Retinal pigment epithelial cell (primary cell): ENCODE results near the gene CCR1.
"Not testable (repeated sequence)": the region's sequence is repeated elsewhere in the genome, so short reads cannot be mapped to it uniquely, and the experiment has no call there.

ENCODE experiments used
- DNase-seq: peaks from one replicate; pipeline ENCODE4 v3.0.0-alpha.2; 2010; ENCODE audit warnings: low read depth
- H3K4me3 ChIP-seq: 2 replicates; pipeline ENCODE4 v1.5.1; 2011; ENCODE audit warnings: mild to moderate bottlenecking, low read length, control low read depth, moderate library complexity
- TF ChIP-seq, protein P1 (sequence below): conservative IDR thresholded peaks from 2 replicates; pipeline ENCODE4 v1.5.1; 2011; ENCODE audit warnings: low read depth, low read length, control low read depth, inconsistent platforms

CCR1 gene

DNA sequence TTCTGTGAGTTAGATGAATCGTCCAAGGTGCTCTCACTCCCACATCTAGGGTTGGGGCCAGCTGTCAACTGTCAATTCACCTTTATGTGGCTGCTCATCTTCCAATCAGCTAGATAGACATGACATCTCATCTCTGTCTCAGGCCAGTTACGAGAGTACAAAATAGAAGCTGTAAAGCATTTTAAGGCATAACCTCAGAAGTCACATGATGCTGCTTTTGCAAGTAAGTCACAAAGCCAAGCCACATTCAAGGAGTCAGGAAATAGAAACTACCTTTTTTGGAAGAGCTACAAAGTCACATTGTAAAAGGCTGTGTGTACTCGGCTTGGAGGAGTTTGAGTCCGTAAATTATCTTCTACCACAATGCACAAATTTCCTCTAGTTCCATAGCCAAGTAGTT, 5.1 kb upstream of the CCR1 start:
- TF ChIP-seq, protein P1, sequence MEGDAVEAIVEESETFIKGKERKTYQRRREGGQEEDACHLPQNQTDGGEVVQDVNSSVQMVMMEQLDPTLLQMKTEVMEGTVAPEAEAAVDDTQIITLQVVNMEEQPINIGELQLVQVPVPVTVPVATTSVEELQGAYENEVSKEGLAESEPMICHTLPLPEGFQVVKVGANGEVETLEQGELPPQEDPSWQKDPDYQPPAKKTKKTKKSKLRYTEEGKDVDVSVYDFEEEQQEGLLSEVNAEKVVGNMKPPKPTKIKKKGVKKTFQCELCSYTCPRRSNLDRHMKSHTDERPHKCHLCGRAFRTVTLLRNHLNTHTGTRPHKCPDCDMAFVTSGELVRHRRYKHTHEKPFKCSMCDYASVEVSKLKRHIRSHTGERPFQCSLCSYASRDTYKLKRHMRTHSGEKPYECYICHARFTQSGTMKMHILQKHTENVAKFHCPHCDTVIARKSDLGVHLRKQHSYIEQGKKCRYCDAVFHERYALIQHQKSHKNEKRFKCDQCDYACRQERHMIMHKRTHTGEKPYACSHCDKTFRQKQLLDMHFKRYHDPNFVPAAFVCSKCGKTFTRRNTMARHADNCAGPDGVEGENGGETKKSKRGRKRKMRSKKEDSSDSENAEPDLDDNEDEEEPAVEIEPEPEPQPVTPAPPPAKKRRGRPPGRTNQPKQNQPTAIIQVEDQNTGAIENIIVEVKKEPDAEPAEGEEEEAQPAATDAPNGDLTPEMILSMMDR: no peak
- DNase-seq: no peak
- no peak overlapping the region for H3K4me3 ChIP-seq

DNA sequence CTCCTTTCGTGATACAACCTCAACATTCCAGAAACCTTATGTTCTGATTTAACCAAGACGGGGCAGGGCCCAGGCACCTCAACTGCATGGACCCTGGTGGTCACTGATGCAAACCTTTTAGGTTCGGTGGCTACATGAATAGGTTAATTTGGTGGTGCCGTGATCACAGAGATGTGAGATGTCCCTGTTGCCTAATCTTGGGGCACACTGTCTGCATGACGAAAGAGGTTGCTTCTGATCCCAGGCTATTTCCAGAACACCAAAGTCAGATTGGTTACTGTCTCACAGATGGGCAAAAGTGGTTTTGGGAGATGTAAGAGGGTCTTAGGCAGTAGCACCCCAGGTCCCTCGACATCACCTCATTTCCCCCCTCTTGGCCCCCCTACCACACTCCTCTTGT, 4.0 kb upstream of the CCR1 start:
- DNase-seq: no peak
- TF ChIP-seq, protein P1: no peak
- no peak overlapping the region for H3K4me3 ChIP-seq

DNA sequence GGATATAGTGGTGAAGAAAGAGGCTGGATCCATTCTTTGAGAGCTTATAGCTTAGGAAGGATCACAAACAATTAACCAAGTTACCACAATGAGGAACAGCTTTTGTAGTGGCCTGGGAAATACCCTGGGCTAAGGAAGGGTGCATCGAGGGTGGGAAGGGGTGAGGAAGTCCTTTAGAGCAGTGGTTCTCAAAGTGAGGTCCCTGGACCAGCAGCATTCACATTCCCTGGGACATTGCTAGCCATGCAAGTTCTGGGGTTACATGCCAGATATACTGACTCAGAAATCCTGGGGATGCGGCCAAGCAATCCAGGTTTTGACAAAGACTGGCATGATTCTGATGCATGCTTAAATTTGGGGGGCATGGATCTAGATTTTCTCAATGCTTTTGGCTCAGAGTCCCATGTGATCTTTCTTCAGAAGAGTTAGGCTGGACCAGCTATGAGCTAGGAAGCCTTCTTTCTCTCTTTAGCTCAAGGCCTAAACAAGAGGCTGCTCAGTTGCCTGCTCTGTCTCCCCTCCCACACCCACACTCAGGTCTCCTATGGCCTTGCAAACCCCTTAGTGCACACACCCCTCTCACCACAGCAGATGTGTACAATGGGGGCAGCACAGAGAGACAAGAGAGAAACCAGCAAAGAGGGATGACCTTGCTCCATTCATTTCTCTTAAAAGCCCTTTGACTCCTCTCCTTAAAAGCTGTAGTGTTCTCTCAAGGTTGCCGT, 1.8 kb upstream of the CCR1 start:
- TF ChIP-seq, protein P1: no peak
- DNase-seq: no peak

DNA sequence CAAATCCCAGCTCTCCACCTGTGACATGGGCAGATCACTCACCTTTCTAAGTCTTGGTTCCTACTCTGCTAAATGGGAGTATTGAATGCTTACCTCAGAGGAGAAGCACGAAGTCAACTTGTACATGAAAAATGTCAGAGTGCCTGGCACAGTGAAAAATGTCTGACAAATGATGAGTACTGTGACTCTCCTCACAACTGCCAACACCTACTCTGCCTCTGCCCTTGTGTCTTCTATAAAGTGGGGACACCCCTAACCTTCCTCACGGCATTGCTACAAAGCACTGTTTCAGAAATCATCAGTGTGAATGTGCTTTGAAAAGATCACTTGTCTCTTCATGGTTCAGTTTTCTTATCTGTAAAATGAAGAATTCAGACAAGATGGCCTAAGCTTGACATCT, 940 bp upstream of the CCR1 start:
- no peak overlapping the region for H3K4me3 ChIP-seq
- TF ChIP-seq, protein P1: no peak
- no peak for DNase-seq

More for the DNA sequence above, 1.8 kb upstream of the CCR1 start:
- no peak overlapping the region for H3K4me3 ChIP-seq

DNA sequence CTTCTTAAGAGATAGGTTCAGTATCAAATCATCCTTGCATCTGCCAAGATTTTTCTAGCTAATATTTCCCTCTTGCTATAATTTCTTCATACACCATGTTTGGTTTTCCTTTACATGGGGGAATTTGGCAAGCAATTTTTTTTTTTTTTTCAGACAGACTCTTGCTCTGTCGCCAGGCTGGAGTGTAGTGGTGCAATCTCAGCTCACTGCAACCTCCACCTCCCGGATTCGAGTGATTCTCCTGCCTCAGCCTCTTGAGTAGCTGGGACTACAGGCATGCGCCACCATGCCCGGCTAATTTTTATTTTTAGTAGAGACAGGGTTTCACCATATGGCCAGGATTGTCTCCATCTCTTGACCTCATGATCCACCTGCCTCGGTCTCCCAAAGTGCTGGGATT, 599 bp downstream of the CCR1 start:
- DNase-seq, H3K4me3 ChIP-seq: not testable (repeated sequence)

DNA sequence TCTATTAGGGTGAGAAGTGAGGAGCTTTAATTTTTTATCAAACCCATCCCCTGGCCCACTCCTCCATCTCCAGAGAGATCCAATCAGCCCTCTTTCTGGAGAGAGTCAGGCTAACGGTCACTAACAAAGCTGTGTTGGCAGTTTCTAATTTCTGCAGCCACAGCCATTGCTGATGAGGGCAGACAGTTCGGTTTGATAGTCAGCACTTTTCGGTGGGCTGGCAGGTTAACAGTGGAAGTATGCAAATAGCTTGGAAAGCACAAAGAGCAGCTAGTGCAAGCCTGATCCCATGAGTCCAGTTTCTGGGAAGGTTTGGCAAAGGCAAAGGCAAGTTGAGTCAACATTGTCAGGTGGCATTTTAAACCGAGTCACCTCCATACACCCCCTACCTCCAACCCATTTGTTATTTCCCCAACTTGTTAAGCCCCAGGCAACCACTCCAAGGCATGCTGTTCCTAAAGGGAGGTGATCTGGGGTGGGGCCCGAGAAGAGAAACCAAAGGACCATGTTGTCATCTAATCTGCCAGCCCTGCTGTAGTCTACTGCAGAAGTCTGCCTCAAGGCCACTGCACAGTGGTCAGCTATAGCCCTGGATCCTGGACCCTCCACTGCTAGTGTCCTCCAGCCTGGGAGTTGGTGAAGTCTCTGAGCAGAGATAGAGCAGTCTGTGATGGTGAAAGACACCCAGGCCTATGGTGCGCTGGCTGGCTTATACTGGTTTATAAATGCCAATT, 1.7 kb downstream of the CCR1 start:
- TF ChIP-seq, protein P1: no peak
- H3K4me3 ChIP-seq: no peak overlapping the region
- DNase-seq: no peak

DNA sequence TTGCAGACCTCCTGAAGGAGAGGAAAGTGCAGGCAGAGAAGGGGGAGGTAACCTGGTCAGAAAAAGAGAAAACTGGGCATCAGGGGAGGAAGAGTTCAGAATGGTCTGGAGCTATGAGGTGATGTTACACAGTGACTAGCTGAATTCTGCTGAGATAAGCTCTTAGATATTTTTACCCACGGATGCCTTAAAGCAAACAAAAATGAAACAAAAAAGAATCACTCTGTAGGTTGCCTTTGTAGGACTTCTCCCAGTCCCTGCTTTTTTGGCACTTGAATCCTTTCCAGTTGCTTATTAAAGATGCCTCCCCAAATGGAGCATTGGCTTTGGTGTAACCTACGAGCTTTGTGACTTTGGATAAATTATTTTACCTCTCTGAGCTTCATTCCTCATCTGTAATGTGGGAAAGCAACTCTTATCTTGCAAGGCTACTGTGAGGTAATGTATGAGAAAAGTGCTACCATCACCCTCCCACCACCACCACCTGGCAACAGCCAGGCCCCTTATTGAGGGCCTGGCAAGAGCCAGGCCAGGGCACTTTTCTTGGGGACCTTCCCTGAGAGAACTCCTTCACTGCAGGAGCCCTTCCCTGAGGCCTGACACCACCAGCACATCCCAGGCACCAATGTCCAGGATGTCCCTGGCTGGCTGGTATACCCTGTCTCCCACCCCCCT, 2.7 kb downstream of the CCR1 start:
- no peak for DNase-seq
- TF ChIP-seq, protein P1: no peak
- H3K4me3 ChIP-seq: no peak overlapping the region
